H1 (cell line): ENCODE results near the gene RPL6. TPM values are rescaled to one million over a fixed set of nuclear protein-coding genes. Genes with fewer than 3 reads are reported as not detected.

Experiments used
- CTCF ChIA-PET: fragments of 300-600 bp; sonication (Branson Sonifier 250); formaldehyde crosslinking; loops from one replicate; lab custom pipeline; 2021; ENCODE audit not compliant: partially characterized antibody; lab: Charles Lee
- POLR2A ChIA-PET: fragments of 300-600 bp; sonication (Branson Sonifier 250); formaldehyde crosslinking; loops from one replicate; lab custom pipeline; 2021; ENCODE audit warnings: inconsistent platforms; ENCODE audit not compliant: partially characterized antibody; lab: Charles Lee
- DNase-seq, 2 experiments: peaks; one replicate each; pipeline versions ENCODE4 v3.0.0 to v3.0.0-alpha.2; 2010 to 2022; ENCODE audit warnings: low spot score in 2 of 2, low read depth in 1 of 2, mixed read lengths in 1 of 2
- FAIRE-seq: peaks from 2 replicates; lab custom pipeline; 2011; peaks lifted over from hg19 to GRCh38; lab: Jason Lieb, UNC
- H2AFZ ChIP-seq: 2 replicates; pipeline ENCODE4 v1.8.1; 2012; ENCODE audit warnings: low read length, inconsistent platforms
- H2AK5ac ChIP-seq: 2 replicates; pipeline ENCODE4 v1.6.1; 2013; ENCODE audit warnings: low read depth, low read length
- H2BK120ac ChIP-seq: replicated peaks from 2 replicates; pipeline ENCODE3; 2013; ENCODE audit warnings: low read depth, low read length, inconsistent platforms
- H2BK12ac ChIP-seq: 2 replicates; pipeline ENCODE4 v1.6.1; 2013; ENCODE audit warnings: low read depth, low read length
- H2BK15ac ChIP-seq: 2 replicates; pipeline ENCODE4 v1.6.1; 2013; ENCODE audit warnings: low read length
- H2BK20ac ChIP-seq: 2 replicates; pipeline ENCODE4 v1.6.1; 2013; ENCODE audit warnings: low read length
- H2BK5ac ChIP-seq: 2 replicates; pipeline ENCODE4 v1.6.1; 2013; ENCODE audit warnings: low read depth, low read length
- H3K14ac ChIP-seq: 2 replicates; pipeline ENCODE4 v1.6.1; 2013; ENCODE audit warnings: inconsistent platforms; ENCODE audit not compliant: insufficient read length
- H3K18ac ChIP-seq: 2 replicates; pipeline ENCODE4 v1.6.1; 2013; ENCODE audit warnings: low read length; ENCODE audit errors: extremely low read depth
- H3K23ac ChIP-seq: 2 replicates; pipeline ENCODE4 v1.6.1; 2013; ENCODE audit warnings: inconsistent platforms; ENCODE audit not compliant: insufficient read length
- H3K23me2 ChIP-seq: 2 replicates; pipeline ENCODE4 v1.6.1; 2013; ENCODE audit warnings: low read depth, low read length
- H3K27ac ChIP-seq: 2 replicates; pipeline ENCODE4 v1.6.1; 2011; ENCODE audit warnings: low read depth, low read length, inconsistent platforms
- H3K27me3 ChIP-seq, 4 experiments: replicated peaks in 1 of 4; 1 replicate in 1 of 4; 2 replicates in 3 of 4; pipeline versions ENCODE4 v1.6.1 to v1.8.1; 2011 to 2013; ENCODE audit warnings: low read length in 3 of 4, mild to moderate bottlenecking in 3 of 4, inconsistent platforms in 2 of 4, mixed read lengths in 2 of 4, moderate library complexity in 1 of 4; ENCODE audit not compliant: control insufficient read depth in 3 of 4, insufficient read depth in 3 of 4; ENCODE audit errors: extremely low read depth in 1 of 4
- H3K36me3 ChIP-seq, 4 experiments: 2 replicates each; pipeline versions ENCODE4 v1.6.1 to v1.8.1; 2011 to 2013; ENCODE audit warnings: mild to moderate bottlenecking in 4 of 4, low read length in 3 of 4, moderate library complexity in 2 of 4, control low read depth in 1 of 4, inconsistent platforms in 1 of 4; ENCODE audit not compliant: insufficient read depth in 4 of 4, control insufficient read depth in 2 of 4
- H3K4ac ChIP-seq: replicated peaks from 2 replicates; pipeline ENCODE3; 2013; ENCODE audit warnings: low read length, low read depth, mixed read lengths, inconsistent platforms; ENCODE audit not compliant: insufficient read length
- H3K4me1 ChIP-seq, 4 experiments: replicated peaks in 1 of 4; 1 replicate in 1 of 4; 2 replicates in 3 of 4; pipeline versions ENCODE4 v1.6.1 to v1.8.1; 2011 to 2013; ENCODE audit warnings: low read length in 3 of 4, inconsistent platforms in 2 of 4, mixed read lengths in 1 of 4; ENCODE audit not compliant: insufficient read depth in 4 of 4, control insufficient read depth in 3 of 4
- H3K4me2 ChIP-seq, 2 experiments: 2 replicates each; pipeline versions ENCODE4 v1.6.1 to v1.8.1; 2011 to 2013; ENCODE audit warnings: low read depth in 2 of 2, low read length in 2 of 2, control low read depth in 1 of 2, inconsistent platforms in 1 of 2, mild to moderate bottlenecking in 1 of 2; ENCODE audit not compliant: insufficient read depth in 1 of 2
- H3K4me3 ChIP-seq, 4 experiments: fragments of 200-600, 300-600 bp in 1 of 4; sonication (generic), shearing (Covaris generic), sonication (Bioruptor Twin) in 1 of 4; 2 replicates each; pipeline versions ENCODE4 v1.5.1 to v1.8.1; 2011 to 2016; ENCODE audit warnings: low read length in 4 of 4, low read depth in 3 of 4, control low read depth in 2 of 4, inconsistent platforms in 2 of 4, mild to moderate bottlenecking in 2 of 4, mixed read lengths in 1 of 4, moderate library complexity in 1 of 4; ENCODE audit not compliant: insufficient read depth in 2 of 4; ENCODE audit errors: extremely low read depth in 1 of 4
- H3K56ac ChIP-seq: replicated peaks from 2 replicates; pipeline ENCODE3; 2013; ENCODE audit warnings: low read depth, mild to moderate bottlenecking, mixed read lengths, low read length, inconsistent platforms; ENCODE audit not compliant: insufficient read length
- H3K79me1 ChIP-seq: 2 replicates; pipeline ENCODE4 v1.6.1; 2013; ENCODE audit warnings: low read depth, low read length, control low read depth
- H3K79me2 ChIP-seq, 2 experiments: 2 replicates each; pipeline versions ENCODE4 v1.6.1 to v1.8.1; 2012 to 2013; ENCODE audit warnings: low read length in 2 of 2, mild to moderate bottlenecking in 2 of 2, inconsistent platforms in 1 of 2; ENCODE audit not compliant: insufficient read depth in 2 of 2, control insufficient read depth in 1 of 2
- H3K9ac ChIP-seq, 4 experiments: replicated peaks in 1 of 4; 1 replicate in 1 of 4; 2 replicates in 3 of 4; pipeline versions ENCODE4 v1.6.1 to v1.8.1; 2011 to 2013; ENCODE audit warnings: low read depth in 3 of 4, low read length in 3 of 4, control low read depth in 2 of 4, mild to moderate bottlenecking in 2 of 4, moderate library complexity in 2 of 4, inconsistent platforms in 1 of 4; ENCODE audit errors: extremely low read depth in 1 of 4
- H3K9me3 ChIP-seq, 2 experiments: 2 replicates each; pipeline versions ENCODE4 v1.6.1 to v1.8.1; 2012 to 2013; ENCODE audit warnings: mild to moderate bottlenecking in 2 of 2, moderate library complexity in 2 of 2, control low read depth in 1 of 2, inconsistent platforms in 1 of 2, low read depth in 1 of 2, low read length in 1 of 2, mixed read lengths in 1 of 2; ENCODE audit not compliant: insufficient read depth in 2 of 2
- H4K20me1 ChIP-seq, 2 experiments: replicated peaks in 1 of 2; 2 replicates each; pipeline versions ENCODE3 to v1.8.1; 2011 to 2013; ENCODE audit warnings: inconsistent platforms in 2 of 2, low read length in 2 of 2, mild to moderate bottlenecking in 1 of 2; ENCODE audit not compliant: insufficient read depth in 2 of 2, control insufficient read depth in 1 of 2
- H4K5ac ChIP-seq: 2 replicates; pipeline ENCODE4 v1.6.1; 2013; ENCODE audit warnings: low read length, low read depth, mixed read lengths, inconsistent platforms; ENCODE audit not compliant: insufficient read length
- H4K8ac ChIP-seq: 2 replicates; pipeline ENCODE4 v1.8.0; 2013; ENCODE audit warnings: mild to moderate bottlenecking, moderate library complexity, low read length, inconsistent platforms; ENCODE audit not compliant: insufficient read depth; ENCODE audit errors: extremely low read depth
- H4K91ac ChIP-seq: replicated peaks from 2 replicates; pipeline ENCODE3; 2013; ENCODE audit warnings: low read length, mixed read lengths, inconsistent platforms; ENCODE audit not compliant: insufficient read length
- ASH2L ChIP-seq: fragments of 200-600, 300-600 bp; sonication (generic); IDR thresholded peaks from one replicate; pipeline ENCODE4 v1.7.1; 2017; ENCODE audit warnings: low read length
- CHD2 ChIP-seq: IDR thresholded peaks from 2 replicates; pipeline ENCODE4 v1.6.1; 2012; ENCODE audit warnings: low read length, improper control_type of control experiment
- GABPA ChIP-seq: IDR thresholded peaks from 2 replicates; pipeline ENCODE4 v1.6.1; 2011; ENCODE audit warnings: mild to moderate bottlenecking, low read length, moderate library complexity, borderline replicate concordance; ENCODE audit not compliant: insufficient read depth
- HDAC2 ChIP-seq, 2 experiments: fragments of 300-600 bp in 1 of 2; sonication (generic) in 1 of 2; IDR thresholded peaks; 2 replicates each; pipeline ENCODE4 v1.6.1; 2011 to 2012; ENCODE audit warnings: low read depth in 2 of 2, low read length in 2 of 2, mild to moderate bottlenecking in 2 of 2, moderate library complexity in 2 of 2, borderline replicate concordance in 1 of 2, inconsistent platforms in 1 of 2
- RFX5 ChIP-seq: IDR thresholded peaks from 2 replicates; pipeline ENCODE4 v1.6.1; 2011; ENCODE audit warnings: low read depth, low read length, improper control_type of control experiment, borderline replicate concordance
- SP1 ChIP-seq: IDR thresholded peaks from 2 replicates; pipeline ENCODE4 v1.6.1; 2011; ENCODE audit warnings: low read depth, low read length
- SP4 ChIP-seq: IDR thresholded peaks from 2 replicates; pipeline ENCODE4 v1.6.1; 2012; ENCODE audit warnings: low read length, inconsistent platforms
- TAF7 ChIP-seq: optimal IDR thresholded peaks from 2 replicates; pipeline ENCODE3; 2011; ENCODE audit warnings: low read depth, mild to moderate bottlenecking, inconsistent platforms, low read length, moderate library complexity, borderline replicate concordance
- TBP ChIP-seq: IDR thresholded peaks from 2 replicates; pipeline ENCODE4 v1.6.1; 2011; ENCODE audit warnings: low read depth, low read length, improper control_type of control experiment
- USF2 ChIP-seq: IDR thresholded peaks from 2 replicates; pipeline ENCODE4 v1.6.1; 2011; ENCODE audit warnings: low read length, improper control_type of control experiment
- WGBS, 2 experiments: shearing (Covaris generic) in 1 of 2; methylation state at CpG; one replicate each; pipeline versions ENCODE4 v1.1.6 to v1.1.7; 2013 to 2015; ENCODE audit warnings: low lambda C conversion rate in 2 of 2, mixed read lengths in 2 of 2, inconsistent platforms in 1 of 2, low coverage in 1 of 2, missing lambda C conversion rate in 1 of 2; ENCODE audit not compliant: insufficient replicate concordance in 2 of 2, insufficient coverage in 1 of 2, insufficient read length in 1 of 2; ENCODE audit errors: extremely low coverage in 1 of 2, missing lambda C conversion rate in 1 of 2; 5-methylcytosine and 5-hydroxymethylcytosine counted together
- polyA plus RNA-seq, 7 experiments: library from polyadenylated mRNA; depleted of rRNA in 3 of 7; stranded (reverse) in 5 of 7; unstranded in 2 of 7; fragments of >200 nt in 5 of 7; fragments of 200-250 nt in 2 of 7; gene quantifications; 1 replicate in 5 of 7; 2 replicates in 1 of 7; 4 replicates in 1 of 7; pipeline versions ENCODE4 v1.2.1 to v1.2.3, GENCODE V29; 2011 to 2013; ENCODE audit warnings: missing spikeins in 2 of 7, mixed read lengths in 2 of 7
- total RNA-seq: library from RNA; stranded (reverse); fragmentation: NEBNext Ultra II Directional; extraction: Animal tissue kit (Norgen Biotek cat#: 25700); gene quantifications from 2 replicates; pipeline ENCODE4 v1.2.1, GENCODE V29; 2021
- TF ChIP-seq, protein P1 (sequence below), 3 experiments: IDR thresholded peaks; 1 replicate in 2 of 3; 2 replicates in 1 of 3; pipeline versions ENCODE4 v1.5.1 to v1.6.1; 2011; ENCODE audit warnings: low read length in 3 of 3, mild to moderate bottlenecking in 3 of 3, inconsistent platforms in 2 of 3, low read depth in 1 of 3, moderate library complexity in 1 of 3; ENCODE audit not compliant: insufficient read depth in 1 of 3; ENCODE audit errors: control extremely low read depth in 1 of 3

RPL6 gene
- total and polyA plus RNA-seq, 2 of the 8 experiments (the other 6 are each of a cell fraction or from before 2014, with no cell fraction given): 1,073 to 1,643 TPM

DNA sequence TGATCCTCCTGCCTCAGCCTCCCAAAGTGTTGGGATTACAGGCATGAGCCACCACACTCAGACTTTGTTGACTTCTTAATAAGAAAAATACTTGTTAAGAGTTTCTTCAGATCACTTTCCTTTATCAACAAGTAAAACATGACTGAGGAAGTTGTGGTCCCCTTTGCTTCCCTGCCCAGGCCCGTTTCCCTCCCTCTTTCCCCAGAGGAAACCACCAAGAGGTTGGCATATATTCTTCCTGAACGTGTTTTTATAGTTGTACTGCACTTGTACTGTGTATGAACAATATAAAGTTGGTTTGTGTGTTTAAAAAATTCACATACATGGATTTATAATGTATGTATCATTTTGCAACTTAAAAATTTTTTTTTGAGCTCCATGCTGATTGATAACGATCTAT lies 37.7 kb upstream of the RPL6 start:
- CTCF ChIA-PET: no interaction called here
- H3K9me3 ChIP-seq: no peaks in the 10 kb centered on the region
- FAIRE-seq (no peak), DNase-seq (no peak)
- H3K4me3 ChIP-seq: no peak overlapping the region
- no peak overlapping the region for H3K18ac ChIP-seq
- no peak overlapping the region for H2BK20ac ChIP-seq
- no peak overlapping the region for H3K27ac ChIP-seq
- H3K4me2 ChIP-seq: no peak overlapping the region
- no peak overlapping the region for H2BK120ac ChIP-seq
- H2BK15ac ChIP-seq: no peak overlapping the region
- peaks cover 0 to 2% of the 10 kb centered on the region in 2 experiments for H4K20me1 ChIP-seq
- H2AK5ac ChIP-seq: no peak overlapping the region
- H3K9ac ChIP-seq: no peak overlapping the region
- H4K91ac ChIP-seq: no peak overlapping the region
- no peak overlapping the region for H2BK5ac ChIP-seq
- no peak overlapping the region for H3K56ac ChIP-seq
- H3K4me1 ChIP-seq: no peaks in the 10 kb centered on the region
- peaks cover 2 to 33% (median 14%) of the 10 kb centered on the region in 4 experiments; a peak in 4 of 8 replicates for H3K36me3 ChIP-seq
- H2BK12ac ChIP-seq: no peak overlapping the region
- POLR2A ChIA-PET: no interaction called here
- no peak overlapping the region for H3K23ac ChIP-seq
- peaks cover 0 to 8% of the 10 kb centered on the region in 2 experiments; a peak in 2 of 4 replicates for H3K79me2 ChIP-seq
- no peak overlapping the region for H3K4ac ChIP-seq
- H3K14ac ChIP-seq: no peak overlapping the region
- no peaks in the 10 kb centered on the region for H3K23me2 ChIP-seq
- no peak overlapping the region for H4K5ac ChIP-seq
- H4K8ac ChIP-seq: no peak overlapping the region
- WGBS, 2 experiments: 92% methylated on average over 3 of the region's 3 CpGs; no CpG with 5 or more reads in 1 of the 2 experiments
- H2AFZ ChIP-seq: no peak overlapping the region
- no peaks in the 10 kb centered on the region; the same call in 1 of the 2 replicates for H3K79me1 ChIP-seq
- H3K27me3 ChIP-seq: no peaks in the 10 kb centered on the region
- TF ChIP-seq ASH2L (no peak), HDAC2 (IDR thresholded peaks at IDR 0.05; ENCODE audit: borderline replicate concordance in 1 of 2, low read depth in 2 of 2, low read length in 2 of 2) (no peak), GABPA (no peak), TBP (no peak), TAF7 (no peak), SP1 (no peak), CHD2 (no peak), SP4 (no peak), USF2 (no peak), RFX5 (no peak)
- TF ChIP-seq, protein P1, sequence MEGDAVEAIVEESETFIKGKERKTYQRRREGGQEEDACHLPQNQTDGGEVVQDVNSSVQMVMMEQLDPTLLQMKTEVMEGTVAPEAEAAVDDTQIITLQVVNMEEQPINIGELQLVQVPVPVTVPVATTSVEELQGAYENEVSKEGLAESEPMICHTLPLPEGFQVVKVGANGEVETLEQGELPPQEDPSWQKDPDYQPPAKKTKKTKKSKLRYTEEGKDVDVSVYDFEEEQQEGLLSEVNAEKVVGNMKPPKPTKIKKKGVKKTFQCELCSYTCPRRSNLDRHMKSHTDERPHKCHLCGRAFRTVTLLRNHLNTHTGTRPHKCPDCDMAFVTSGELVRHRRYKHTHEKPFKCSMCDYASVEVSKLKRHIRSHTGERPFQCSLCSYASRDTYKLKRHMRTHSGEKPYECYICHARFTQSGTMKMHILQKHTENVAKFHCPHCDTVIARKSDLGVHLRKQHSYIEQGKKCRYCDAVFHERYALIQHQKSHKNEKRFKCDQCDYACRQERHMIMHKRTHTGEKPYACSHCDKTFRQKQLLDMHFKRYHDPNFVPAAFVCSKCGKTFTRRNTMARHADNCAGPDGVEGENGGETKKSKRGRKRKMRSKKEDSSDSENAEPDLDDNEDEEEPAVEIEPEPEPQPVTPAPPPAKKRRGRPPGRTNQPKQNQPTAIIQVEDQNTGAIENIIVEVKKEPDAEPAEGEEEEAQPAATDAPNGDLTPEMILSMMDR (IDR thresholded peaks at IDR 0.05; ENCODE audit: control extremely low read depth in 1 of 3, insufficient read depth in 1 of 3, low read depth in 1 of 3, low read length in 3 of 3): no peak
